ENCODE measurements around the gene CENPM.

DNA sequence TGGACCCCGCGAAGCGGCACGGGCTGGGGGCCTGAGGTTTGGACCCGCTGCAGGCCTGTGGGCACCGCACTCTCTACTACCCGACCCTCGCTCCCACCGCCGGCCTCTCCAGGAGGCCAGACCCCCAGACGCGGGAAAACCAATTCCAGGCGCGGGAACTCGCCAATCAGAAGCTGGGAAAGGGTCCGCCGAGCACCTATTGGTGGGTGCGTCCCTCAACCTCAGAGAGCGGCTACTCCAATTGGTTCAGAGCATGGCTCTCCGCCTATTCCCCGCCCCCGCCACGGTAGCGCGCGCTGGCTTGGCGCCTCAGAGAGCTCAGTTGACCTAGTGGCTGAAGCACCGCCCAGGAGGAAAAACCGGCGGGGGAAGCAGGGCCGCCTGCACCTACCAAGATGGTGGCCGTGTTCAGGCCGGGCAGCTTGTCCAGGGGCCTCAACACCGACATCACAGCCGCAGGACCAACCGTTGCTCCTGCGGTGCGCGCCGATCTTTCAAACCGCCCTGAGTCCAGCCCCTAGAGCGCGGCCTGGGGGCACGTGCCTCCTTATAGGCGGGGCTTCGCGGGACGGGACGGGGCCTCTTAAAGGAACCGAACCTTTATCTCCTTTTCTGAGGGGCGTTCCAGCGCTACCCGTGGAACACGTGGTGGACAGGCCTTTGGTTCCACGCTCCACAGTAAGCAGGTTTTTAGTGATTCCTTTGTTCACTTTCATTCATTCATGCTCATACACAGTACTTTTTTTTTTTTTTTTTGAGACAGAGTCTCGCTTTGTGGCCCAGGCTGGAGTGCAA is at the start of gene CENPM:
- TF ChIP-seq, protein P1, sequence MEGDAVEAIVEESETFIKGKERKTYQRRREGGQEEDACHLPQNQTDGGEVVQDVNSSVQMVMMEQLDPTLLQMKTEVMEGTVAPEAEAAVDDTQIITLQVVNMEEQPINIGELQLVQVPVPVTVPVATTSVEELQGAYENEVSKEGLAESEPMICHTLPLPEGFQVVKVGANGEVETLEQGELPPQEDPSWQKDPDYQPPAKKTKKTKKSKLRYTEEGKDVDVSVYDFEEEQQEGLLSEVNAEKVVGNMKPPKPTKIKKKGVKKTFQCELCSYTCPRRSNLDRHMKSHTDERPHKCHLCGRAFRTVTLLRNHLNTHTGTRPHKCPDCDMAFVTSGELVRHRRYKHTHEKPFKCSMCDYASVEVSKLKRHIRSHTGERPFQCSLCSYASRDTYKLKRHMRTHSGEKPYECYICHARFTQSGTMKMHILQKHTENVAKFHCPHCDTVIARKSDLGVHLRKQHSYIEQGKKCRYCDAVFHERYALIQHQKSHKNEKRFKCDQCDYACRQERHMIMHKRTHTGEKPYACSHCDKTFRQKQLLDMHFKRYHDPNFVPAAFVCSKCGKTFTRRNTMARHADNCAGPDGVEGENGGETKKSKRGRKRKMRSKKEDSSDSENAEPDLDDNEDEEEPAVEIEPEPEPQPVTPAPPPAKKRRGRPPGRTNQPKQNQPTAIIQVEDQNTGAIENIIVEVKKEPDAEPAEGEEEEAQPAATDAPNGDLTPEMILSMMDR (IDR thresholded peaks at IDR 0.05), result no peak
- TF ChIP-seq ZFX (IDR thresholded peaks at IDR 0.05; ENCODE audit: borderline replicate concordance), result no peak

All from 22Rv1 (cell line).